Stimulated activated CD8-positive, alpha-beta memory T cell treated with anti-CD3 and anti-CD28 coated beads, Interleukin-7, amount 100 ng/mL, for 1 hour (primary cell): ENCODE measurements around the gene PLCH1.

Experiments
- DNase-seq, 2 donors: peaks; one replicate each; pipeline ENCODE4 v3.0.0-alpha.2; 2020; ENCODE audit warnings: low read depth in 2 of 2

PLCH1 gene

GRCh38 chr3:155746703-155747102, 1.8 kb upstream of the PLCH1 start:
- no peak for DNase-seq

GRCh38 chr3:155745795-155746550, 1.1 kb upstream of the PLCH1 start:
- no peak for DNase-seq

- DNase-seq: no peak
Measured at GRCh38 chr3:155744010-155744625, 753 bp downstream of the PLCH1 start.

- DNase-seq: no peak
Measured at GRCh38 chr3:155743606-155744005, 1.3 kb downstream of the PLCH1 start.

- DNase-seq: no peak
Measured at GRCh38 chr3:155742349-155742965, 2.4 kb downstream of the PLCH1 start.

GRCh38 chr3:155741603-155742002, 3.3 kb downstream of the PLCH1 start:
- no peak for DNase-seq

GRCh38 chr3:155741101-155741500, 3.8 kb downstream of the PLCH1 start:
- no peak for DNase-seq

- DNase-seq: no peak
Measured at GRCh38 chr3:155739154-155739553, 5.7 kb downstream of the PLCH1 start.

- no peak for DNase-seq
Measured at GRCh38 chr3:155738580-155739076, 6.2 kb downstream of the PLCH1 start.

- no peak for DNase-seq
Measured at GRCh38 chr3:155737844-155738460, 6.9 kb downstream of the PLCH1 start.

- DNase-seq: no peak
Measured at GRCh38 chr3:155736381-155736780, 8.5 kb downstream of the PLCH1 start.

- no peak for DNase-seq
Measured at GRCh38 chr3:155730843-155731242, 14.0 kb downstream of the PLCH1 start.

- no peak for DNase-seq
Measured at GRCh38 chr3:155727836-155728235, 17.0 kb downstream of the PLCH1 start.

- no peak for DNase-seq
Measured at GRCh38 chr3:155714295-155714718, 30.6 kb downstream of the PLCH1 start.

- DNase-seq: no peak
Measured at GRCh38 chr3:155712008-155712407, 32.9 kb downstream of the PLCH1 start.

GRCh38 chr3:155704771-155705559, 39.9 kb downstream of the PLCH1 start:
- no peak for DNase-seq

GRCh38 chr3:155704061-155704460, 40.8 kb downstream of the PLCH1 start:
- no peak for DNase-seq

- DNase-seq: no peak
Measured at GRCh38 chr3:155702745-155703591, 41.9 kb downstream of the PLCH1 start.

- no peak for DNase-seq
Measured at GRCh38 chr3:155701882-155702465, 42.9 kb downstream of the PLCH1 start.

GRCh38 chr3:155697542-155697941, 47.3 kb downstream of the PLCH1 start:
- no peak for DNase-seq
